GM23248 (cell line): ENCODE data around the gene UCP3. TPM values are rescaled to one million over a fixed set of nuclear protein-coding genes. Genes with fewer than 3 reads are reported as not detected.

ENCODE experiments used
- DNase-seq: peaks from one replicate; pipeline ENCODE4 v3.0.0-alpha.2; 2015
- H2AFZ ChIP-seq: fragments of 200-600 bp; sonication (generic); 2 replicates; pipeline ENCODE4 v1.6.1; 2016; ENCODE audit warnings: antibody characterized with exemption
- H3F3A ChIP-seq: fragments of 200-600 bp; sonication (generic); 2 replicates; pipeline ENCODE4 v1.6.1; 2016; ENCODE audit warnings: mild to moderate bottlenecking, antibody characterized with exemption, mixed run types; ENCODE audit not compliant: insufficient read depth
- H3K27ac ChIP-seq: fragments of 200-600 bp; sonication (generic); 2 replicates; pipeline ENCODE4 v1.5.1; 2016; ENCODE audit warnings: mild to moderate bottlenecking
- H3K27me3 ChIP-seq: fragments of 200-600 bp; sonication (generic); replicated peaks from 2 replicates; pipeline ENCODE4 v1.6.1; 2016; ENCODE audit warnings: mild to moderate bottlenecking; ENCODE audit not compliant: insufficient read depth
- H3K36me3 ChIP-seq: fragments of 200-600 bp; sonication (generic); 2 replicates; pipeline ENCODE4 v1.6.1; 2016; ENCODE audit warnings: low read depth, mild to moderate bottlenecking
- H3K4me1 ChIP-seq: fragments of 200-600 bp; sonication (generic); 2 replicates; pipeline ENCODE4 v1.6.1; 2016; ENCODE audit warnings: mild to moderate bottlenecking; ENCODE audit not compliant: insufficient read depth
- H3K4me2 ChIP-seq: fragments of 200-600 bp; sonication (generic); one replicate; pipeline ENCODE4 v1.6.1; 2016; ENCODE audit warnings: mild to moderate bottlenecking; ENCODE audit not compliant: unreplicated experiment
- H3K4me3 ChIP-seq: fragments of 200-600 bp; sonication (generic); 2 replicates; pipeline ENCODE4 v1.5.1; 2016; ENCODE audit warnings: mild to moderate bottlenecking
- H3K79me2 ChIP-seq: fragments of 200-600 bp; sonication (generic); 2 replicates; pipeline ENCODE4 v1.6.1; 2016; ENCODE audit warnings: mild to moderate bottlenecking; ENCODE audit not compliant: insufficient read depth
- H3K9ac ChIP-seq: fragments of 200-600 bp; sonication (generic); 2 replicates; pipeline ENCODE4 v1.6.1; 2016; ENCODE audit warnings: mild to moderate bottlenecking
- H3K9me2 ChIP-seq: fragments of 200-600 bp; sonication (generic); 2 replicates; pipeline ENCODE4 v1.6.1; 2016; ENCODE audit warnings: mixed run types, mild to moderate bottlenecking, moderate library complexity; ENCODE audit not compliant: insufficient read depth
- H3K9me3 ChIP-seq: fragments of 200-600 bp; sonication (generic); one replicate; pipeline ENCODE4 v1.6.1; 2017; ENCODE audit warnings: low read depth
- H4K20me1 ChIP-seq: fragments of 200-600 bp; sonication (generic); 2 replicates; pipeline ENCODE4 v1.6.0; 2016; ENCODE audit not compliant: insufficient read depth
- EZH2 ChIP-seq: fragments of 200-600 bp; sonication (generic); IDR thresholded peaks from 2 replicates; pipeline ENCODE4 v1.6.1; 2018; ENCODE audit warnings: antibody characterized with exemption, mild to moderate bottlenecking; ENCODE audit not compliant: insufficient read depth, poor library complexity, severe bottlenecking
- EZH2phosphoT487 ChIP-seq: fragments of 200-600 bp; sonication (generic); IDR thresholded peaks from 2 replicates; pipeline ENCODE4 v1.6.1; 2018; ENCODE audit warnings: antibody characterized with exemption, moderate library complexity, mild to moderate bottlenecking, low read depth; ENCODE audit not compliant: insufficient read depth
- WGBS, 2 experiments: methylation state at CpG; one replicate each; pipeline ENCODE4 v1.1.6; 2015 to 2017; ENCODE audit warnings: low lambda C conversion rate in 2 of 2, low coverage in 1 of 2; ENCODE audit errors: missing lambda C conversion rate in 2 of 2; 5-methylcytosine and 5-hydroxymethylcytosine counted together
- in situ Hi-C: fragments of 300-500 bp; cut with MboI; formaldehyde crosslinking; loops from 2 replicates; pipeline ENCODE4 v1.15.0; 2020
- polyA plus RNA-seq: library from polyadenylated mRNA; unstranded; fragments of >200 nt; fragmentation: Nextera tagmentation; extraction: Ambion mirVana; gene quantifications from 2 replicates; pipeline ENCODE4 v1.2.1, GENCODE V29; 2016
- total RNA-seq: library from RNA; depleted of rRNA; stranded (reverse); fragments of >200 nt; shearing (Covaris generic); gene quantifications from 2 replicates; pipeline ENCODE4 v1.2.3, GENCODE V29; 2014

The UCP3 gene
- total and polyA plus RNA-seq, 2 experiments from 2014 or later, result 0.11 TPM; not detected in 1

GRCh38 chr11:73980001-73980961, 28.6 kb downstream of the UCP3 start:
- no peak for DNase-seq

DNA sequence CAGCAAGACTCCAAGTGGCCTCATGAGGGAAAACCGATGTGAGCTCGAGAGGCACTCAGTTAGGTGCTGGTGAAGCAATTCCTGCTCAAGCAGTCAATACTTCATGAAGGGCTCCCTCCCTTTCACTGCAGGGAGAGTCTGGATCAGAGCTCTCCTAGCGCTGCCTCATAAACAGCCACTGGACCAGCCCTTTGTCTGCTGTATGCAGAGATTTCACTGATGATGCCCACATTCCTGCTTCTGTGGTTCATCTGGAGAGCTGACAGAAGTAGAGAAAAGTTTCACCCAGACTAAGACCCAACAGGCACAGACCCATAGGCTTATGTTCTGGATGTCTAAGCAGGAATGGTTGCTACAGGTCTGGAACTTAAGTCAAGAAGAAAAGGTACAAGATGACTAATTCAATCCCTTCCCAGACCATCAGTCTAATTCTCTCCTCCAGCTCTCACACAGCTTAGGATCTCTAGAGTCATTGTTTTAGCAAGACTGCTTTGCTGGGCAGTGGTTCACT, 30.3 kb downstream of the UCP3 start:
- Histone ChIP-seq H3K4me1 (peaks cover 7% of the 10 kb centered on the region; the same call in 1 of the 2 replicates), H3K9ac (no peak overlapping the region), H3K79me2 (no peaks in the 10 kb centered on the region), H2AFZ (no peak overlapping the region), H3K27me3 (no peaks in the 10 kb centered on the region), H3K9me2 (no peaks in the 10 kb centered on the region), H3K27ac (no peak overlapping the region), H3F3A (peaks cover 9% of the 10 kb centered on the region; the same call in 1 of the 2 replicates), H4K20me1 (no peaks in the 10 kb centered on the region), H3K4me3 (no peak overlapping the region), H3K9me3 (no peaks in the 10 kb centered on the region), H3K36me3 (no peaks in the 10 kb centered on the region), H3K4me2 (no peak overlapping the region)
- TF ChIP-seq EZH2 (no peak), EZH2phosphoT487 (no peak)
- WGBS, 2 experiments, result 88 to 92% methylated on average over 3 of the region's 3 CpGs
- in situ Hi-C loops, result no loop called here
- DNase-seq, result peak; percentile 64

More at GRCh38 chr11:73980001-73980961, 28.6 kb downstream of the UCP3 start:
- Histone ChIP-seq H3K9ac (no peak overlapping the region), H3K4me3 (no peak overlapping the region), H3K9me2 (no peaks in the 10 kb centered on the region), H3K27ac (no peak overlapping the region), H3K4me1 (no peaks in the 10 kb centered on the region), H2AFZ (no peak overlapping the region), H3K4me2 (no peak overlapping the region), H3K9me3 (no peaks in the 10 kb centered on the region), H3K79me2 (no peaks in the 10 kb centered on the region), H3K36me3 (no peaks in the 10 kb centered on the region), H3F3A (peaks cover 9% of the 10 kb centered on the region; the same call in 1 of the 2 replicates), H3K27me3 (no peaks in the 10 kb centered on the region), H4K20me1 (no peaks in the 10 kb centered on the region)
- WGBS, 2 experiments, result 81 to 82% methylated on average over 6 of the region's 6 CpGs
- TF ChIP-seq EZH2 (no peak), EZH2phosphoT487 (no peak)
- in situ Hi-C loops, result no loop called here

- in situ Hi-C loops, result no loop called here
- H3K27me3 ChIP-seq, result no peaks in the 10 kb centered on the region
- no peak overlapping the region for H3K4me3 ChIP-seq
- H3K36me3 ChIP-seq, result no peaks in the 10 kb centered on the region
- peaks cover 9% of the 10 kb centered on the region; the same call in 1 of the 2 replicates for H3F3A ChIP-seq
- no peaks in the 10 kb centered on the region for H3K9me2 ChIP-seq
- H3K4me1 ChIP-seq, result peaks cover 10% of the 10 kb centered on the region; the same call in 1 of the 2 replicates
- no peak overlapping the region for H3K27ac ChIP-seq
- no peak overlapping the region for H2AFZ ChIP-seq
- H3K4me2 ChIP-seq, result no peak overlapping the region
- no peak for TF ChIP-seq EZH2phosphoT487
- no peak for TF ChIP-seq EZH2
- H4K20me1 ChIP-seq, result no peaks in the 10 kb centered on the region
- no peak overlapping the region for H3K9ac ChIP-seq
- no peak for DNase-seq
- no peaks in the 10 kb centered on the region for H3K79me2 ChIP-seq
- H3K9me3 ChIP-seq, result no peaks in the 10 kb centered on the region
- WGBS, 2 experiments, result 93 to 96% methylated on average over 18 of the region's 18 CpGs
Observed at GRCh38 chr11:73977856-73978519, 30.9 kb downstream of the UCP3 start.

DNA sequence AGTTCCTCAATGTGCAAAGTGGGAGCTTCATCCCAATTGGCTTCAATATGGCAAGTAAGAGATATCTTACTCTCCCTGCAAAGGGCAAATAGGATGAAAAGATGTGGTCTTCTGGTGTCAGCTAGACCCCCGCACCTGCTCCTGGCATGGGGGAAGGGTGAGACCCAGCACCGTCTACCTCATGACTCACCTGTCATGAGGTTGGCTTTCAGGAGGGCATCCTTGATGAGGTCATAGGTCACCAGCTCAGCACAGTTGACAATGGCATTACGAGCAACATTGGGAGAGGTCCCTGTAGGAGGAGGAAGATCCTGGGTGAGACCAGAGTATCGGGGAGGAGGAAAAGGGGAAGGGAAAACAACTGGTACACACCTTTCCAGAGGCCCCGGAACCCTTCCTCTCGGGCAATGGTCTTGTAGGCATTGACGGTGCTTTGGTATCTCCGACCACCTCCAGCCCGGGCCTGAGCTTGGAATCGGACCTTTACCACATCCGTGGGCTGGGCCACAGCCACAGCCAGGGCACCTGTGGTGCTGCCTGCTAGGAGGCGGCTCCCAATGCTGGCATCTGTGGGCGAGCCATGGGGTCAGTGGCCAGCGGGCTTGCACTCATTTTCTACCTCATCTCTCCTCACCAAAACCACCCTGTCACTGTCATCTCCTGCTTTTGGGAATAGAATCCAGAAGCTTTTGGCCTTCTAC, 32.3 kb downstream of the UCP3 start:
- peaks cover 10% of the 10 kb centered on the region; the same call in 1 of the 2 replicates for H3K4me1 ChIP-seq
- no peak for DNase-seq
- H4K20me1 ChIP-seq, result no peaks in the 10 kb centered on the region
- peaks cover 9% of the 10 kb centered on the region; the same call in 1 of the 2 replicates for H3F3A ChIP-seq
- in situ Hi-C loops, result no loop called here
- H3K79me2 ChIP-seq, result no peaks in the 10 kb centered on the region
- H3K27me3 ChIP-seq, result no peaks in the 10 kb centered on the region
- no peaks in the 10 kb centered on the region for H3K9me3 ChIP-seq
- H3K9me2 ChIP-seq, result no peaks in the 10 kb centered on the region
- H3K36me3 ChIP-seq, result no peaks in the 10 kb centered on the region
- no peak overlapping the region for H3K4me2 ChIP-seq
- H3K9ac ChIP-seq, result no peak overlapping the region
- no peak overlapping the region for H2AFZ ChIP-seq
- no peak overlapping the region for H3K27ac ChIP-seq
- H3K4me3 ChIP-seq, result no peak overlapping the region
- no peak for TF ChIP-seq EZH2phosphoT487
- 94 to 96% methylated on average over 14 of the region's 14 CpGs for WGBS, 2 experiments
